Small intestine (tissue), 7 donors: ENCODE data around the gene PCDHGB5. TPM values are rescaled to one million over a fixed set of nuclear protein-coding genes. Genes with fewer than 3 reads are reported as not detected.

Experiments used
- DNase-seq, 2 donors: peaks; one replicate each; pipeline versions ENCODE4 v3.0.0 to v3.0.0-alpha.2; 2013
- FAIRE-seq: peaks from 2 replicates; lab custom pipeline; 2012; peaks lifted over from hg19 to GRCh38; lab: Jason Lieb, UNC
- H3K27ac ChIP-seq, 3 donors: one replicate each; pipeline ENCODE4 v1.5.1; 2013; ENCODE audit warnings: low read length in 2 of 3, mild to moderate bottlenecking in 2 of 3, control low read depth in 1 of 3, inconsistent platforms in 1 of 3, low read depth in 1 of 3, moderate library complexity in 1 of 3
- H3K27me3 ChIP-seq, 3 donors: one replicate each; pipeline ENCODE4 v1.6.1; 2013; ENCODE audit warnings: low read length in 3 of 3, inconsistent platforms in 1 of 3; ENCODE audit not compliant: control insufficient read depth in 3 of 3, insufficient read depth in 3 of 3
- H3K36me3 ChIP-seq, 3 donors: one replicate each; pipeline ENCODE4 v1.6.1; 2013; ENCODE audit warnings: low read length in 3 of 3, inconsistent platforms in 1 of 3, low read depth in 1 of 3, mild to moderate bottlenecking in 1 of 3, moderate library complexity in 1 of 3; ENCODE audit not compliant: control insufficient read depth in 3 of 3, insufficient read depth in 2 of 3
- H3K4me1 ChIP-seq, 3 donors: one replicate each; pipeline ENCODE4 v1.6.1; 2013; ENCODE audit warnings: low read length in 2 of 3, inconsistent platforms in 1 of 3, low read depth in 1 of 3, mild to moderate bottlenecking in 1 of 3, moderate library complexity in 1 of 3; ENCODE audit not compliant: control insufficient read depth in 3 of 3, insufficient read depth in 2 of 3
- H3K4me3 ChIP-seq, 3 donors: one replicate each; pipeline ENCODE4 v1.5.1; 2013; ENCODE audit warnings: low read length in 3 of 3, control low read depth in 1 of 3, inconsistent platforms in 1 of 3, low read depth in 1 of 3, mild to moderate bottlenecking in 1 of 3, moderate library complexity in 1 of 3
- H3K9me3 ChIP-seq, 2 donors: one replicate each; pipeline ENCODE4 v1.6.1; 2013; ENCODE audit warnings: low read depth in 1 of 2, low read length in 1 of 2; ENCODE audit not compliant: control insufficient read depth in 2 of 2, insufficient read depth in 1 of 2
- whole genome bisulfite sequencing, 3 donors: extraction: QIAGEN DNeasy Blood & Tissue Kit; methylation state at CpG; one replicate each; pipeline ENCODE4 v1.1.7; 2013; 5-methylcytosine and 5-hydroxymethylcytosine counted together
- polyA plus RNA-seq, 4 donors: library from polyadenylated mRNA; stranded (reverse) in 3 of 4; unstranded in 1 of 4; fragments of 200-250 nt in 3 of 4; fragments of 120-200 nt in 1 of 4; gene quantifications; one replicate each; pipeline versions ENCODE4 v1.2.1 to v1.2.3, GENCODE V29; 2013
- donor health status: healthy with polysubstance abuse.
- donor health status: control.
- donor health status: control.
- donor health status: Bipolar disorder and iron deficiency.
- donor health status: healthy.

Gene PCDHGB5
- polyA plus RNA-seq, 4 donors, result 0.27 to 1.6 (median 1.2) TPM; not detected in 1

DNA sequence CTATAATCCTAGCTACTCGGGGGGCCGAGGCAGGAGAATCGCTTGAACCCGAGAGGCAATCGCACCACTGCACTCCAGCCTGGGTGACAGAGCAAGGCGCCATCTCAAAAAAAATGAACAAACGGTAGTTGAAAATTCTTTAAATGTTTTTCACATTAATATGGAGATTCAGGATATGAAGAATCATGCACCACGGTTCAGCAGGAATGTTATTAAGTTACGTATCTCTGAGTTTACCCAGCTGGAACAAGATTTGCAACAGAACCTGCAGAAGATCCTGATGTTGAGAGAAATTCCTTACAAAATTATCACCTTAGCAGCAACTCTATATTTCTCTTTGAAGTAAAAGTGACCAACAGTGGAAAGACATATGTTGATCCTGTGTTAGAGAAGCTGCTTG is 42.6 kb downstream of the PCDHGB5 start:
- peaks cover 0 to 39% of the 10 kb centered on the region in 2 donors for H3K9me3 ChIP-seq
- no peak overlapping the region for H3K27ac ChIP-seq
- no peaks in the 10 kb centered on the region for H3K36me3 ChIP-seq
- WGBS, 3 donors, result 90 to 93% (median 90%) methylated on average over 9 of the region's 9 CpGs
- DNase-seq, result no peak
- FAIRE-seq, result no peak
- H3K4me1 ChIP-seq, result no peaks in the 10 kb centered on the region
- no peak overlapping the region for H3K4me3 ChIP-seq
- peaks cover 0 to 2% (median 0%) of the 10 kb centered on the region in 3 donors for H3K27me3 ChIP-seq

DNA sequence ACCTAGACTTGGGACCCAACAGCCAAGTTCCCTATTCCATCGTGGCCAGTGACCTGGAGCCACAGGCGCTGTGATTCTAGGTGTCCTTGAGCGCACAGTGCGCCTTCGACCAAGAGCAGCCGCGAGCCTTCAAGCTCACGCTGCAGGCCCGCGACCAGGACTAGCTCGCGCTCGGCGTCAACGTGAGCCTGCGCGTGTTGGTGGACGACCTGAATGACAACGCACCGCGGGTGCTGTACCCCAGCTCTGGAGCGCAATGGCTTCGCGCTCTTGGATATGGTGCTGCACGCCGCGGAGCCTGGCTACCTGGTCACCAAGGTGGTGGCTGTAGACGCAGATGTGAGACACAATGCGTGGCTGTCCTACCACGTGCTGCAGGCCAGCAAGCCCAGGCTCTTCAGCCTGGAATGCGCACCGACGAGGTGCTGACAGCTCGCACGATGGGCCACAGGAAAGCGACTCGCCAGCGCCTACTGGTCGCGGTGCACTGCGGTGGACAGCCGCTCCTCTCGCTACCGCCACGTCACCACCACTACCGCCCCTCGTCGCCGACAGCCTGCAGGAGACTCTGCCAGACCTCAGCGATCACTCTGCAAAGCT is 43.9 kb downstream of the PCDHGB5 start:
- Histone ChIP-seq H3K36me3 (no peaks in the 10 kb centered on the region), H3K27ac (no peak overlapping the region), H3K4me3 (no peak overlapping the region), H3K4me1 (no peaks in the 10 kb centered on the region), H3K27me3 (peaks cover 0 to 2% (median 0%) of the 10 kb centered on the region in 3 donors), H3K9me3 (peaks cover 0 to 39% of the 10 kb centered on the region in 2 donors)
- no peak for FAIRE-seq
- DNase-seq, result no peak
- WGBS, 3 donors, result 50 to 68% (median 68%) methylated on average over 50 of the region's 50 CpGs

Other genes starting within 250 kb of the PCDHGB5 start
- gene PCDHB6, start 247.9 kb upstream of the PCDHGB5 start, polyA plus RNA-seq, result under 1 TPM in 2 of 4 donors, not detected in 2; 0.13 to 0.52 TPM
- 1 to 10 TPM in 1 of 4 donors, under 1 TPM in 2, not detected in 1; 0.27 to 1.1 (median 0.36) TPM for gene PCDHB7, start 225.3 kb upstream of the PCDHGB5 start, polyA plus RNA-seq
- under 1 TPM in 2 of 4 donors, not detected in 2; 0.18 to 0.49 TPM for gene PCDHB8, start 220.2 kb upstream of the PCDHGB5 start, polyA plus RNA-seq
- under 1 TPM in 2 of 4 donors, not detected in 2; 0.37 to 0.65 TPM for gene PCDHB16, start 215.6 kb upstream of the PCDHGB5 start, polyA plus RNA-seq
- under 1 TPM in 2 of 4 donors, not detected in 2; 0.34 to 0.44 TPM for gene PCDHB9, start 210.8 kb upstream of the PCDHGB5 start, polyA plus RNA-seq
- 1 to 10 TPM in 2 of 4 donors, not detected in 2; 1.1 to 1.3 TPM for gene PCDHB10, start 205.6 kb upstream of the PCDHGB5 start, polyA plus RNA-seq
- under 1 TPM in 2 of 4 donors, not detected in 2; 0.27 to 0.65 TPM for gene PCDHB11, start 198.3 kb upstream of the PCDHGB5 start, polyA plus RNA-seq
- under 1 TPM in 2 of 4 donors, not detected in 2; 0.46 to 0.71 TPM for gene PCDHB12, start 189.2 kb upstream of the PCDHGB5 start, polyA plus RNA-seq
- gene PCDHB13, start 184.0 kb upstream of the PCDHGB5 start, polyA plus RNA-seq, result under 1 TPM in 2 of 4 donors, not detected in 2; 0.49 to 0.71 TPM
- 1 to 10 TPM in 1 of 4 donors, under 1 TPM in 1, not detected in 2; 0.81 to 1.5 TPM for gene PCDHB14, start 174.6 kb upstream of the PCDHGB5 start, polyA plus RNA-seq
- 1 to 10 TPM in 2 of 4 donors, under 1 TPM in 2; 0.22 to 1.7 (median 0.65) TPM for gene PCDHB15, start 152.6 kb upstream of the PCDHGB5 start, polyA plus RNA-seq
- under 1 TPM in 3 of 4 donors, not detected in 1; 0.12 to 0.45 (median 0.15) TPM for gene SLC25A2, start 93.9 kb upstream of the PCDHGB5 start, polyA plus RNA-seq
- gene TAF7, start 77.2 kb upstream of the PCDHGB5 start, polyA plus RNA-seq, result 10 to 100 TPM; 58.8 to 91.9 (median 66.1) TPM
- gene PCDHGA1, start 67.4 kb upstream of the PCDHGB5 start, polyA plus RNA-seq, result under 1 TPM in 3 of 4 donors, not detected in 1; 0.10 to 0.27 (median 0.13) TPM
- under 1 TPM in 3 of 4 donors, not detected in 1; 0.27 to 0.81 (median 0.64) TPM for gene PCDHGA2, start 59.2 kb upstream of the PCDHGB5 start, polyA plus RNA-seq
- under 1 TPM in 2 of 4 donors, not detected in 2; 0.24 to 0.49 TPM for gene PCDHGA3, start 54.1 kb upstream of the PCDHGB5 start, polyA plus RNA-seq
- under 1 TPM in 2 of 4 donors, not detected in 2; 0.19 to 0.21 TPM for gene PCDHGB1, start 47.8 kb upstream of the PCDHGB5 start, polyA plus RNA-seq
- under 1 TPM in 2 of 4 donors, not detected in 2; 0.31 to 0.43 TPM for gene PCDHGA4, start 42.9 kb upstream of the PCDHGB5 start, polyA plus RNA-seq
- gene PCDHGB2, start 38.0 kb upstream of the PCDHGB5 start, polyA plus RNA-seq, result under 1 TPM in 2 of 4 donors, not detected in 2; 0.37 to 0.68 TPM
- gene PCDHGA5, start 33.8 kb upstream of the PCDHGB5 start, polyA plus RNA-seq, result under 1 TPM in 2 of 4 donors, not detected in 2; 0.43 to 0.68 TPM
- under 1 TPM in 2 of 4 donors, not detected in 2; 0.31 to 0.43 TPM for gene PCDHGB3, start 27.7 kb upstream of the PCDHGB5 start, polyA plus RNA-seq
- gene PCDHGA6, start 24.1 kb upstream of the PCDHGB5 start, polyA plus RNA-seq, result 1 to 10 TPM in 1 of 4 donors, under 1 TPM in 1, not detected in 2; 0.72 to 1.0 TPM
- under 1 TPM in 2 of 4 donors, not detected in 2; 0.30 to 0.32 TPM for gene PCDHGA7, start 15.2 kb upstream of the PCDHGB5 start, polyA plus RNA-seq
- under 1 TPM in 2 of 4 donors, not detected in 2; 0.75 to 0.77 TPM for gene PCDHGB4, start 10.2 kb upstream of the PCDHGB5 start, polyA plus RNA-seq
- gene PCDHGA8, start 5.3 kb upstream of the PCDHGB5 start, polyA plus RNA-seq, result under 1 TPM in 2 of 4 donors, not detected in 2; 0.10 to 0.15 TPM
- 1 to 10 TPM in 1 of 4 donors, under 1 TPM in 1, not detected in 2; 0.75 to 1.0 TPM for gene PCDHGA9, start 4.8 kb downstream of the PCDHGB5 start, polyA plus RNA-seq
- 1 to 10 TPM in 2 of 4 donors, not detected in 2; 1.3 to 1.4 TPM for gene PCDHGB6, start 10.1 kb downstream of the PCDHGB5 start, polyA plus RNA-seq
- 1 to 10 TPM in 2 of 4 donors, under 1 TPM in 1, not detected in 1; 0.27 to 2.2 (median 1.2) TPM for gene PCDHGA10, start 15.0 kb downstream of the PCDHGB5 start, polyA plus RNA-seq
- gene PCDHGB7, start 19.7 kb downstream of the PCDHGB5 start, polyA plus RNA-seq, result 1 to 10 TPM in 2 of 4 donors, not detected in 2; 1.8 to 2.8 TPM
- gene PCDHGA11, start 23.1 kb downstream of the PCDHGB5 start, polyA plus RNA-seq, result 1 to 10 TPM in 1 of 4 donors, under 1 TPM in 1, not detected in 2; 0.81 to 1.0 TPM
- 1 to 10 TPM in 1 of 4 donors, under 1 TPM in 2, not detected in 1; 0.41 to 1.5 (median 0.54) TPM for gene PCDHGA12, start 32.6 kb downstream of the PCDHGB5 start, polyA plus RNA-seq
- gene PCDHGC3, start 78.0 kb downstream of the PCDHGB5 start, polyA plus RNA-seq, result 10 to 100 TPM in 2 of 4 donors, 1 to 10 TPM in 2; 2.5 to 33.3 (median 8.9) TPM
- under 1 TPM in 2 of 4 donors, not detected in 2; 0.34 TPM for gene PCDHGC4, start 87.1 kb downstream of the PCDHGB5 start, polyA plus RNA-seq
- under 1 TPM in 2 of 4 donors, not detected in 2; 0.07 to 0.18 TPM for gene PCDHGC5, start 91.1 kb downstream of the PCDHGB5 start, polyA plus RNA-seq
- 10 to 100 TPM; 58.4 to 97.3 (median 90.6) TPM for gene DIAPH1, start 221.1 kb downstream of the PCDHGB5 start, polyA plus RNA-seq
- gene HDAC3, start 238.9 kb downstream of the PCDHGB5 start, polyA plus RNA-seq, result 10 to 100 TPM; 39.0 to 65.0 (median 49.6) TPM
- 1 to 10 TPM; 1.9 to 5.4 (median 3.8) TPM for gene RELL2, start 239.1 kb downstream of the PCDHGB5 start, polyA plus RNA-seq